ENCODE results near the gene LDHD. TPM values are rescaled to one million over a fixed set of nuclear protein-coding genes. Genes with fewer than 3 reads are reported as not detected.

LDHD gene
- total and polyA plus RNA-seq, 9 of the 15 experiments (the other 6 are each of a cell fraction or from before 2014, with no cell fraction given) = 0.19 to 0.86 (median 0.54) TPM; not detected in 3

- TF ChIP-seq, protein P1, sequence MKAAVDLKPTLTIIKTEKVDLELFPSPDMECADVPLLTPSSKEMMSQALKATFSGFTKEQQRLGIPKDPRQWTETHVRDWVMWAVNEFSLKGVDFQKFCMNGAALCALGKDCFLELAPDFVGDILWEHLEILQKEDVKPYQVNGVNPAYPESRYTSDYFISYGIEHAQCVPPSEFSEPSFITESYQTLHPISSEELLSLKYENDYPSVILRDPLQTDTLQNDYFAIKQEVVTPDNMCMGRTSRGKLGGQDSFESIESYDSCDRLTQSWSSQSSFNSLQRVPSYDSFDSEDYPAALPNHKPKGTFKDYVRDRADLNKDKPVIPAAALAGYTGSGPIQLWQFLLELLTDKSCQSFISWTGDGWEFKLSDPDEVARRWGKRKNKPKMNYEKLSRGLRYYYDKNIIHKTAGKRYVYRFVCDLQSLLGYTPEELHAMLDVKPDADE (conservative IDR thresholded peaks at IDR 0.05; ENCODE audit: control insufficient read depth, low read depth, low read length) = no peak
- TF ChIP-seq ASH1L (IDR thresholded peaks at IDR 0.05; ENCODE audit: borderline replicate concordance, low read depth, partially characterized antibody) = no peak
Observed at GRCh38 chr16:75099738-75100602, 16.6 kb downstream of the LDHD start (continued).

GRCh38 chr16:75099075-75099667 is 17.4 kb downstream of the LDHD start:
- no peak overlapping the region for H3K4me2 ChIP-seq (ENCODE audit: insufficient read depth, low read length)
- ChIA-PET POLR2A (interaction anchor here (0.7 to 1.1 kb wide), 2 partner anchors 12 to 66 kb away, joined by 3 read pairs; no protein-coding TSS in a partner anchor), CTCF (ENCODE audit: low intra/inter-chr PET ratio) (no interaction called here)
- 59% methylated on average over 7 of the region's 8 CpGs for WGBS (ENCODE audit: insufficient coverage, low coverage, missing lambda C conversion rate)
- no peaks in the 10 kb centered on the region; the same call in 1 of the 2 replicates for H4K20me1 ChIP-seq (replicated peaks; ENCODE audit: control insufficient read depth, insufficient read depth, low read length)
- no peak overlapping the region for H3K27ac ChIP-seq (ENCODE audit: extremely low read depth, low read depth, low read length)
- H3K4me1 ChIP-seq (replicated peaks in 1 of 2; ENCODE audit: control insufficient read depth in 2 of 2, insufficient read depth in 2 of 2, low read length in 2 of 2) = peaks cover 12% of the 10 kb centered on the region in 2 experiments
- H3K27me3 ChIP-seq (ENCODE audit: control insufficient read depth in 2 of 2, insufficient read depth in 2 of 2, low read length in 2 of 2) = no peaks in the 10 kb centered on the region
- no peak overlapping the region for H2AFZ ChIP-seq (ENCODE audit: low read depth, low read length)
- peaks cover 21% of the 10 kb centered on the region; the same call in 2 of the 3 replicates for H3K36me3 ChIP-seq (ENCODE audit: control insufficient read depth, insufficient read depth, low read length)
- in situ Hi-C loops (cut with MboI) = no loop called here
- no peaks in the 10 kb centered on the region; the same call in 1 of the 3 replicates for H3K79me2 ChIP-seq (ENCODE audit: control insufficient read depth, insufficient read depth, low read length)
- TF ChIP-seq ZNF146 (CRISPR knock-in tag; IDR thresholded peaks at IDR 0.05; ENCODE audit: unreplicated experiment) (no peak), ZNF324 (CRISPR knock-in tag; IDR thresholded peaks at IDR 0.05) (no peak), MEIS2 (IDR thresholded peaks at IDR 0.05; ENCODE audit: partially characterized antibody) (peak; percentile 39)
- FAIRE-seq (no peak), DNase-seq (ENCODE audit: extremely low read depth in 1 of 4, low spot score in 3 of 4) (no peak), ATAC-seq (no peak; the same call in 1 of the 3 replicates)
- no TSS peak for BruUV-seq (replicated peaks)
- intact Hi-C loops (cut with micrococcal nuclease) = no loop called here
- no peaks in the 10 kb centered on the region for H3K9me1 ChIP-seq (ENCODE audit: control insufficient read depth, insufficient read depth, low read length)
- H3K9me3 ChIP-seq (replicated peaks; ENCODE audit: control insufficient read depth, insufficient read depth, low read depth, low read length) = no peaks in the 10 kb centered on the region
- H3K9ac ChIP-seq (ENCODE audit: insufficient read depth in 1 of 2, low read depth in 2 of 2, low read length in 2 of 2) = 0 out of 4 replicates have a peak overlapping the region, but pooled peaks of 1 of the 2 experiments have one; percentile 17
- H3K4me3 ChIP-seq = no peak overlapping the region
